ENCODE results near the gene ZKSCAN7. TPM values are rescaled to one million over a fixed set of nuclear protein-coding genes. Genes with fewer than 3 reads are reported as not detected.

ZKSCAN7 gene
- total RNA-seq, 4 donors from 2014 or later, result 1.0 to 1.6 (median 1.4) TPM

GRCh38 chr3:44510000-44510368 lies 45.0 kb upstream of the ZKSCAN7 start:
- Histone ChIP-seq H3K4me3 (peak overlapping the region; percentile 64 to 83 (median 77)), H3K4me1 (peaks cover 13 to 15% of the 10 kb centered on the region in 2 donors), H3K27ac (peak overlapping the region; percentile 88 to 91 (median 89)), H3K27me3 (no peaks in the 10 kb centered on the region), H3K36me3 (peaks cover 0 to 7% of the 10 kb centered on the region in 2 donors), H3K9me3 (no peaks in the 10 kb centered on the region)
- no peak for TF ChIP-seq CTCF (IDR thresholded peaks at IDR 0.05 in 4 of 5, conservative IDR thresholded peaks at IDR 0.05 in 1 of 5)
- TF ChIP-seq POLR2A (IDR thresholded peaks at IDR 0.05), result no peak
- DNase-seq (no peak), ATAC-seq (no peak)
- intact Hi-C loops (cut with DNase I; ENCODE audit: low total_unique reads), result loop anchor here (1.0 to 5.0 kb wide), 4 partner anchors 33 to 188 kb away; partner anchors contain the start of genes TCAIM and ZNF445
- in situ Hi-C loops (cut with MboI; ENCODE audit: low sequenced_read_pairs in 4 of 4), result loop anchor here in 1 of 4 donors (25.0 kb wide), 1 partner anchor 173 kb away; the partner anchor contains the start of gene TCAIM

GRCh38 chr3:44511238-44511566 lies 43.8 kb upstream of the ZKSCAN7 start:
- DNase-seq (no peak), ATAC-seq (no peak)
- Histone ChIP-seq H3K4me1 (peaks cover 13 to 15% of the 10 kb centered on the region in 2 donors), H3K9me3 (no peaks in the 10 kb centered on the region), H3K4me3 (peak overlapping the region; percentile 64 to 83 (median 75)), H3K27ac (peak overlapping the region; percentile 88 to 91 (median 89)), H3K27me3 (no peaks in the 10 kb centered on the region), H3K36me3 (peaks cover 0 to 7% of the 10 kb centered on the region in 2 donors)
- in situ Hi-C loops (cut with MboI; ENCODE audit: low sequenced_read_pairs in 4 of 4), result loop anchor here in 1 of 4 donors (25.0 kb wide), 1 partner anchor 174 kb away; the partner anchor contains the start of gene TCAIM
- intact Hi-C loops (cut with DNase I; ENCODE audit: low total_unique reads), result loop anchor here (5.0 kb wide), 2 partner anchors 111 to 174 kb away; partner anchors contain the start of gene TCAIM
- TF ChIP-seq CTCF (IDR thresholded peaks at IDR 0.05 in 4 of 5, conservative IDR thresholded peaks at IDR 0.05 in 1 of 5) (no peak), POLR2A (IDR thresholded peaks at IDR 0.05) (no peak)

- DNase-seq, result no peak
- no peak for ATAC-seq
- no peak overlapping the region for H3K4me3 ChIP-seq
- in situ Hi-C loops (cut with MboI; ENCODE audit: low sequenced_read_pairs in 4 of 4), result loop anchor here in 1 of 4 donors (25.0 kb wide), 1 partner anchor 176 kb away; the partner anchor contains the start of gene TCAIM
- no peak for TF ChIP-seq POLR2A (IDR thresholded peaks at IDR 0.05)
- TF ChIP-seq CTCF (IDR thresholded peaks at IDR 0.05 in 4 of 5, conservative IDR thresholded peaks at IDR 0.05 in 1 of 5), result no peak
- no peaks in the 10 kb centered on the region for H3K36me3 ChIP-seq
- no peak overlapping the region for H3K27ac ChIP-seq
- H3K4me1 ChIP-seq, result peaks cover 13 to 15% of the 10 kb centered on the region in 2 donors
- H3K27me3 ChIP-seq, result no peaks in the 10 kb centered on the region
- H3K9me3 ChIP-seq, result no peaks in the 10 kb centered on the region
- intact Hi-C loops (cut with DNase I; ENCODE audit: low total_unique reads), result loop anchor here (5.0 kb wide), 2 partner anchors 109 to 176 kb away; partner anchors contain the start of gene TCAIM
These were observed 41.5 kb upstream of the ZKSCAN7 start for GRCh38 chr3:44513513-44513912.

- Histone ChIP-seq H3K4me3 (no peak overlapping the region), H3K36me3 (no peaks in the 10 kb centered on the region), H3K4me1 (peaks cover 4 to 5% of the 10 kb centered on the region in 2 donors), H3K9me3 (no peaks in the 10 kb centered on the region), H3K27me3 (no peaks in the 10 kb centered on the region), H3K27ac (no peak overlapping the region)
- ATAC-seq (no peak), DNase-seq (no peak)
- intact Hi-C loops (cut with DNase I; ENCODE audit: low total_unique reads) (no loop called here), in situ Hi-C loops (cut with MboI; ENCODE audit: low sequenced_read_pairs in 4 of 4) (loop anchor here in 1 of 4 donors (25.0 kb wide), 1 partner anchor 179 kb away; the partner anchor contains the start of gene TCAIM)
- TF ChIP-seq POLR2A (IDR thresholded peaks at IDR 0.05) (no peak), CTCF (IDR thresholded peaks at IDR 0.05 in 4 of 5, conservative IDR thresholded peaks at IDR 0.05 in 1 of 5) (no peak)
These were observed 38.8 kb upstream of the ZKSCAN7 start for GRCh38 chr3:44516230-44516629.

All from gastrocnemius medialis (tissue), 4 donors.